Stimulated activated CD4-positive, alpha-beta T cell treated with anti-CD3 and anti-CD28 coated beads, Interleukin-15, amount 100 ng/mL, for 24 hours (primary cell): ENCODE data around the gene ULBP3.
"Not testable (repeated sequence)": the region's sequence is repeated elsewhere in the genome, so short reads cannot be mapped to it uniquely, and the experiment has no call there.

ENCODE experiments used
- DNase-seq: peaks from one replicate; pipeline ENCODE4 v3.0.0-alpha.2; 2020

ULBP3 gene

DNA sequence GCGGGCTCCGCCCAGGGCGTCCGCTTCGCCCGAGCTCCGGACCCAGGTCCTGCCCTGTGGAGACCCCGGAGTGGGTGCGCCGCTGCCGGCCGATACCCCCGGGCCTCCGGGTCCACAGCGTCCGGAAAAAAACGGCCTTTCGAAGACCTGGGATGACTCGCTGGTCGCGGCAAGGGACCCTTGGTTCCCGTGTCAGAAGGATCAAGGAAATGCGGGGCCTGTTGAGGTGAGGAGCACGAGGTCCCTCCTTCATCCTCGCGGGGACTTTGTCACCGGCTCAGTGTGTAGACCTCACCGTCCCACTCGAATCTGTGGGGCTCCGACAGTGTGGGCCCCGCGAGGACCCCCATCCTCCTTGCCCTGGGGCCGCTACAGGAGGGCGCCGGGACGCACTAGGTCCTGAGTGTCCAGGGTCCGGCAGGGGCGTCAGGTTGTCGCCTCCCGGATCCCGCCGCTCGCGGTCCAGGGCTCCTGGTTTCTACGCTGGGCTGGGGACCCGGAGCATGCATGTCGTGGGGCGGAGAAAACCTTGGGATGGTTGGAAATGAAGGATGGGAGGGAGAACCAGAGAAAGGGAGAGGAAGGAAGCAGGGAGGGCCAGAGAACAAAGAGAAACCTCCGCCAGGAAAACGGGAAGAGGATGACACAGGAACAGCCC lies 54.2 kb downstream of the ULBP3 start:
- not testable (repeated sequence) for DNase-seq

DNA sequence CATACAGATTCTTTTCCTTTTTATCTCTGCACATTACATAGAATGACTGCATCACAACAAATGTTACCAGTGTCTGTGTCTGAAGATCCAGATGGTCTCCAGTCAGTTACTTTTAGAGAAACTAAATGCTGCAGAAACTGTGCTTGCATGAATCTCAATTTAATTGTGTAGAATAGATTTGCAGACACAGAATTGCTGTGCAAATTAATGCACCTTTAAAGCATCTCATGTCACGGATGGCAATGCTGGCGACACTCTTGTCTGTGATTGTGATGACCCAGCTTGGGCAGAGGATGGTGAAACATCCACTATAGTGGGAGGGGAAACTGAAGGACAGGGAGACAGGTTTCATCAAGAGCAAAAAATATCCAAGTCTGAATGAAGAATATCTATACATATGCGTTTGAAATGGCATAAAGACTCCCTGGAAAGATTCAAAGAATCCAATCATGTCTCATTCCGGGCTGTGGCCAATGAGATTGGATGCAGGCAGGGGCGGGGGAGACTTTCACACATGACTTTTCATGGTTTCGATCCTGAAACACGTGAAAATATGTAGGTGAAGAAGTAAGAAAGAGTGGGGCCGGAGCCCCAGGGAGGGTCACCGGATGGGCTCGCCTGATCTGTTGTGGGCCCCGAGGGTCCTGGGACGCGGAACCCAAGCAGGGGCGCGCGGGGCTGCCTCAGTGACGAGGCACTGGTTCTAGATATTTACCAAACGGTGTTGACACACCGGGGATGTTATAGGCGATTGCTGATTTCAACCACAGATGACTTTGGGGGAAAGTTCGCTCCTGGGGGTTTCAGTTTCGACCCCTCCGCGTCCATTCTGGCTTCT lies 54.9 kb downstream of the ULBP3 start:
- not testable (repeated sequence) for DNase-seq

DNA sequence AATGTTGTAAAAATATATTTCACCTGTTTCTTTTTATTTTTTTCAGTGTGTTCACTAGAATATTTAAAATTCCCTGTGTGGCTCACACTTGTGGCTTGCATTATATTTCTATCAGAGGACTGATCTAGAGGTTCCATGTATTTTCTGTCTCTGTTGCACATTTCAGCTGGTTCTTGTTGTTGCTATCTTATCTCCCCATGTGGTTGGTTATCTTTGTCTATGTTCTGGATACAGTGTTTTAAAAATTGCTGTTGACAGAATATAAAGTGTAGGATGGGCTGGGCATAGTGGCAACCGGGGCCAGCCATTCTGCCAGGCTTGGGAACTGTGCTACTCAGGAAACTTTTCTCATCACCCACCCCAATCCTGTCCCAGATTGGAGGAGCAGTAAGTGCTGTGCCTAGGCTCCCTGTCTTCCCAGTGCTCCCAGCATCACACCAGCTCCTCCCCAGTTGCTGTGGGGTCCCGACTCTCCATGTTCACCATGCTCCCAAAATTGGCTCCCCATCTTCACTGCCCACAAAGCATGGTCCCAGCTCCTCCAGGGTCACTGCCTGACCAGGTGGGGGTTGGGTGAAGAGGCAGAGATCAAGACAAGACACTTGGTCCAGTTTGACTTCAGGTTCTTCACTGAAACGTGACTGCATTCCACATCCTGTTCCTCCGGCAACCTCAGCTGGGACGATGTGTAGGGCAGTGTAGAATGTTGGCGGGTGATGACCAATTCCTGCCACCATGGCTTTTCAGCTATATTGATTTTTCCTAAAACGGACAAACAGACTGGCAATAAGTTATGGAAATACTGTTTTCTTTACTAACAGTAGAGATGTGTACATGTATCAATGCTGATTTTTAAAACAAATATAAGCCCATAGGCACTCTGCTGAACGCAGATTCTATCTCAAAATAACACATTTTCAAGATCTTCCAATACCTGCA lies 55.8 kb downstream of the ULBP3 start:
- not testable (repeated sequence) for DNase-seq
